Middle frontal gyrus (tissue), 1 donor: Measurements from ENCODE around the gene OPN5.

ENCODE experiments used
- DNase-seq: peaks from one replicate; pipeline ENCODE4 v3.0.0-alpha.2; 2015; ENCODE audit warnings: low spot score; ENCODE audit errors: extremely low spot score

The OPN5 gene

DNA sequence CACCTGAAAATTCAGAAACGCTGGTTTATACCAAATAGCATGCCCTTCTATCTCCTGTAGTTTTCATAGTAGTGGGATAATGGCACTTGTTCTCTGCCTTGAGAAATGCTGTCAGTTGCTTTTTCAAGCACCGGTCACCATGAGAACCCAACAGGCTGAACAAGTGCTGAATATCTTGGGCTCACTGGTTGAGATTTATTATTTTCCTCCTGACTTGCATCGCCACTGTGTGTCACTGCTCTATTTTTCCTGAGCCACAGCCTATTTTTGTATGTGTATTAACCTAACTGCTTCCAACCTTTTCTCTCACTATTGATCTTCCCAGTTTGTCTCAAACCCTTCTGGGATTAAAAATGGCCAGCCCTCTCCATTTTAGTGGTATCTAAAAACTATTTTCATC is 71.9 kb downstream of the OPN5 start:
- no peak for DNase-seq

DNA sequence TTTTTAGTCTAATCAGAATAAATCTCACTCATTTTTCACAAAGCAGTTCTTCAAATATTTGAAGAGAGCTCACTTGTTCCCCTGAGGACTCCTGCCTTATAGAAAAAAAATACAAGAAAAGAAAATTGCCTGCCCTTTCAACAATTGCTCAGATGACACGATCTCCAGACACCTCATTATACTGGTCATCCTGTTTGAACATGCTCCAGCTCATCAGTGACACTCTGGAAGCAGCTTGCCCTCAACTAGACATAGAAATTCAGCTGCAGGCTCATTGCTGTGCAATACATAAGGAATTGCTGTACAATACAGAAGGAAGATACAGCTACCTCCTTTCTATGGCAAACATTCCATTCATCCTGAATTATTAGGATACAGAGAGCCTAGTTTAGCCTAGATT is 73.1 kb downstream of the OPN5 start:
- no peak for DNase-seq

DNA sequence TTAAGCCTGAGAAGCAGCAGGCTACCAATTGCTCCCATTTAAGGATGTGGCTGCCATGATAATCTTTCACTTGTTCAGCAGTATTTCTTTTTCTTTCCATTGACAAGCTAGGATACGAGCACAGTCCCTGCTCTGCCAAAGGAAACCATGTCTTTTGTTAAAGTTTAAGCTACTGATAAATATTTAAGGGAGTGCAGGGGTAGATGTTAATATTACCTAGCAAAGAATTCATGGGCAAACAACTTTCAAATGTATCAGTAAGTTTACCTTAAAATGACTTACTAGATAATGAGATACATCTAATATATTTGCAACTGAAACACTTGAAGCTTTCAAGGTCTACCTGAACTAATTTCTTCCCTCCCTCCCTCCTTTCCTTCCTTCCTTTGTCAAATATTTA is 77.3 kb downstream of the OPN5 start:
- no peak for DNase-seq

DNA sequence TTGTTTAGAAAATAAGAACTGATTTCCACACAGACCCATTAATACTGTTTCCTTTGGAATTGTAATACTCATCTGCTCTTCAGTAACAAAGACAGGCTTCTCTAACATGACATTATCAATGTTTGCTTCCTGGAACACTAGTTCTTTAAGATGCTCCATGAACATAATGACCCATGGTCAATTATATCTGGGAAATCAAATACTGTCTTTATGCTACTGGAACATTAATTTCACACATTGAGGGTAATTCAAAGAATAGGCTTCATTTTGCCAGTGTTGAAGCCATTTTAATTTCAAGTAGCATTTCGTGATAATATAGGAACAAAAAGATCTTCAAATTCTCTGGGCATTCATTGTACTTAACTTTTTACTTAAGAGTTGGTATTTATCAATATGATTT is 80.9 kb downstream of the OPN5 start:
- DNase-seq = no peak

DNA sequence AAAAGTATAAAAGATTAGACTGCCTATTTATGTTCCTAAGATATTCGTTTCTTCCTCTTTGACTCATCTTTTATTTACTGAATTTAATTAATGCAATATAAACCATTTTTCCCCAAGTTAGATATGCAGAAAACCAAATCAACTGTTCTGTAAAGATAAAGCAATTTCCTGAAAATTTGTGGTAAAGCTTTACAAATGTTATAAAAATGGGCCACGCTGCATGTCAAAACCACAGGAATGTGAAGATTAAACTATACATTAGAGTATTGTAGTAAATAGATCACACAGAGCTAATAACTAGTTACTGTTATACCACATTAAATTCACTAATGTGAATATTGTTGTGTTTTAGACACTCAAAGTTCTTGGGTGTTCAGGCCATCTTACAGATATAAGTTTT is 83.4 kb downstream of the OPN5 start:
- no peak for DNase-seq

DNA sequence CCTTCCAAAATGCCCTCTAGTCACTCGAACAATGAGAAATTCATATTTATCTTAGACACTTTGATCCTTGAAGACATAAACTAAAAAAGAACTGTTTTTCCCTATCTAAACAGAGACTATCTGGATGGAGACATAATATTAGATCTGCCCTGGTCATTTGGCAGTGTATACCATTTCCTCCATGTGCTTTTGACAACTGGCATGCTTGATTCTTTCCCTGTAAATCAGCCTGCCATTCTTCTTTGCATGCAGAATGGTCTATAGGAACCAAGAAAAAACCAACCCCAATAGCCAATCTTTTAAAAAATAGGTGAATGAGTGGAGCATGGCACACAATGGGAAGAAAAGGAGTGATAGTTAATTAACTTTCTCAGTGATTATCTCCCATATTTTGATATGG is 93.8 kb downstream of the OPN5 start:
- DNase-seq = no peak
